Calu3 (cell line): ENCODE data around the gene R3HDM1. TPM values are rescaled to one million over a fixed set of nuclear protein-coding genes. Genes with fewer than 3 reads are reported as not detected.

ENCODE experiments used
- Bru-seq: library from RNA; stranded (reverse); fragments of 400-500 nt; gene quantifications from one replicate; lab custom pipeline; 2021; lab: Mats Ljungman, UMichigan
- BruChase-seq, 2 experiments: library from RNA; stranded (reverse); fragments of 400-500 nt; gene quantifications; one replicate each; lab custom pipeline; 2021; lab: Mats Ljungman, UMichigan
- BruUV-seq: library from RNA; stranded (reverse); fragments of 400-500 nt; replicated peaks from 2 replicates; lab custom pipeline; 2021; lab: Mats Ljungman, UMichigan
- CTCF ChIA-PET: fragments of 300-600 bp; sonication (Branson Sonifier 250); formaldehyde crosslinking; loops from one replicate; lab custom pipeline; 2022; ENCODE audit warnings: antibody characterized with exemption; lab: Charles Lee
- DNase-seq: peaks from one replicate; pipeline ENCODE4 v3.0.0; 2022
- H3K27ac Mint-ChIP-seq: one replicate; pipeline ENCODE4 v1.8.0; 2022; ENCODE audit warnings: mixed read lengths; ENCODE audit not compliant: unreplicated experiment
- H3K27me3 Mint-ChIP-seq: one replicate; pipeline ENCODE4 v1.8.0; 2022; ENCODE audit warnings: mixed read lengths; ENCODE audit not compliant: unreplicated experiment
- H3K36me3 Mint-ChIP-seq: one replicate; pipeline ENCODE4 v1.8.0; 2022; ENCODE audit warnings: mild to moderate bottlenecking, moderate library complexity, mixed read lengths; ENCODE audit not compliant: insufficient read depth, unreplicated experiment
- H3K4me1 Mint-ChIP-seq: one replicate; pipeline ENCODE4 v1.8.0; 2022; ENCODE audit warnings: mild to moderate bottlenecking, low read depth, mixed read lengths; ENCODE audit not compliant: unreplicated experiment
- H3K4me3 Mint-ChIP-seq: one replicate; pipeline ENCODE4 v1.8.0; 2022; ENCODE audit warnings: mild to moderate bottlenecking, low read depth, moderate library complexity, mixed read lengths; ENCODE audit not compliant: unreplicated experiment
- H3K9me3 Mint-ChIP-seq: one replicate; pipeline ENCODE4 v1.8.0; 2022; ENCODE audit warnings: low read depth, mixed read lengths; ENCODE audit not compliant: unreplicated experiment
- intact Hi-C: fragments of 100-400 bp; cut with micrococcal nuclease; formaldehyde crosslinking; loops from one replicate; pipeline ENCODE4 v1.10.0; 2022; ENCODE audit not compliant: unreplicated experiment
- long read RNA-seq: library from polyadenylated mRNA; stranded (forward); transcript quantifications from one replicate; pipeline ENCODE4 v2.0.0, GENCODE V29; 2022
- total RNA-seq: library from RNA; stranded (reverse); gene quantifications from 2 replicates; pipeline ENCODE4 v1.2.3, GENCODE V29; 2022
- TF ChIP-seq, protein P1 (sequence below): fragments of 200-600 bp; IDR thresholded peaks from one replicate; pipeline ENCODE4 v1.8.0; 2022; ENCODE audit warnings: antibody characterized with exemption; ENCODE audit not compliant: unreplicated experiment

Gene R3HDM1
- total RNA-seq (40.8 and 46.1 TPM in 2 replicates), Bru-seq, nascent RNA (percentile 83 among the genes with signal in this experiment), BruChase-seq, experiment 1, labeled RNA remaining after a 6-hour chase (percentile 72 among the genes with signal in this experiment), BruChase-seq, experiment 2, labeled RNA remaining after a 2-hour chase (percentile 74 among the genes with signal in this experiment)
- long read RNA-seq, partial matches to known transcripts: 6 of 14 reads
- long read RNA-seq, other reads (novel, unspliced or antisense): 8 of 14 reads

DNA sequence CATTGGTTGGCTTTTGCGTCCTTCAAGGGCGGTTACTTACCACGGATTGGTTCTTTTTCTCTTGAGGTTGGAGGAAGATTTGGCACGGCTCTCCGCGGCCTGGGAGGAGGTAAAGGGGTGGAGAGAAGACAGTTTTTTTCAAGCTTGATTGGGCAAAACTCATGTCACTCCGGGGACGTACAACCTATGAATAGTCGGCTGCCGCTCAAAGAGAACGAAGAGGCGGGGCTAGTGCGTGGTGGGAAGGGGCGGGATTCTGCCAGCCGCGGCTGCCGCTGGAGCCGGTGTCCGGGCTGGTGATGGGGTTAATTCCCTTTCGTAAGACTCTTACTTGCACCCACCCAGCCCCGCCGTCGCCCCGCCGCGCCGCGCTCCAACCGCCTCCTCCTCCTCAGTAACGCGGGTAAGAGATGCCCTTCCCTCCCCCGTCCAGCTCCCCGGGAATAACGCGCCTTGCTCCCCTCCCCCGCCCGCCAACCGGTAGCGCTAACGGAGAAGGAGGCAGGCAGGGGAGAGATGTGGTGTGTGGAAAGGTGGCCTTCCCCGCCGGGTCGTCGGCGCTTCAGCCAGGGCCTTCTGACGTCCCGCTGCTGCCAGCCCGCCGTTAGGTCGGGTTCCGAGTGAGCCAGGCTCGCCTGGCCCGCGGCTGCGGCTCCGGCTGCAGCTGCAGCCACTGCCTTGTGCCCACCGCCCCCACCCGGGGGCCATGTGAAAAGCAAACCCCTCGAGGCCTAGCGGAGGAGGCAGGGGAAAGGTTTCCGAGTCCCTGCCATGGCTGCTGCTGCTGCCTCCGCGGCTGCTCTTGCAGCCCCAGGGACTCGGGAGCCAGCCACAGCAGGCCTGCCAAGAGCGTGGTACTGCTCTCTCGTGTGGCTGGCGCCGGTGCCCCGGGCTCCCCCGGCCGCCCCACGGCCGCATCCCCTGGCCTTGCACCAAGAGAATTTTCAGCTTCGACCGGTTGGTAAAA is at the start of gene R3HDM1:
R3HDM1 (plus strand) TSS at position 254 of the 967 bp plus-strand sequence. CDS start 73,362 bp downstream, outside the sequence.
- BruUV-seq: no TSS peak
- H3K4me1 Mint-ChIP-seq: no peaks in the 10 kb centered on the region
- H3K4me3 Mint-ChIP-seq: no peak within 1 kb of the TSS
- peaks cover 5% of the 10 kb centered on the region for H3K36me3 Mint-ChIP-seq
- DNase-seq: peak; percentile 97
- no peaks in the 10 kb centered on the region for H3K9me3 Mint-ChIP-seq
- TF ChIP-seq, protein P1, sequence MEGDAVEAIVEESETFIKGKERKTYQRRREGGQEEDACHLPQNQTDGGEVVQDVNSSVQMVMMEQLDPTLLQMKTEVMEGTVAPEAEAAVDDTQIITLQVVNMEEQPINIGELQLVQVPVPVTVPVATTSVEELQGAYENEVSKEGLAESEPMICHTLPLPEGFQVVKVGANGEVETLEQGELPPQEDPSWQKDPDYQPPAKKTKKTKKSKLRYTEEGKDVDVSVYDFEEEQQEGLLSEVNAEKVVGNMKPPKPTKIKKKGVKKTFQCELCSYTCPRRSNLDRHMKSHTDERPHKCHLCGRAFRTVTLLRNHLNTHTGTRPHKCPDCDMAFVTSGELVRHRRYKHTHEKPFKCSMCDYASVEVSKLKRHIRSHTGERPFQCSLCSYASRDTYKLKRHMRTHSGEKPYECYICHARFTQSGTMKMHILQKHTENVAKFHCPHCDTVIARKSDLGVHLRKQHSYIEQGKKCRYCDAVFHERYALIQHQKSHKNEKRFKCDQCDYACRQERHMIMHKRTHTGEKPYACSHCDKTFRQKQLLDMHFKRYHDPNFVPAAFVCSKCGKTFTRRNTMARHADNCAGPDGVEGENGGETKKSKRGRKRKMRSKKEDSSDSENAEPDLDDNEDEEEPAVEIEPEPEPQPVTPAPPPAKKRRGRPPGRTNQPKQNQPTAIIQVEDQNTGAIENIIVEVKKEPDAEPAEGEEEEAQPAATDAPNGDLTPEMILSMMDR: no peak
- intact Hi-C loops: loop anchor here (2.0 kb wide), 1 partner anchor 57 kb away; no protein-coding TSS in a partner anchor
- no peaks in the 10 kb centered on the region for H3K27me3 Mint-ChIP-seq
- CTCF ChIA-PET: interaction anchor here (0.6 to 1.5 kb wide), 7 partner anchors 9 to 1749 kb away, joined by 3 to 9 read pairs (median 3); no protein-coding TSS in a partner anchor
- H3K27ac Mint-ChIP-seq: peak within 1 kb of the TSS; percentile 63

DNA sequence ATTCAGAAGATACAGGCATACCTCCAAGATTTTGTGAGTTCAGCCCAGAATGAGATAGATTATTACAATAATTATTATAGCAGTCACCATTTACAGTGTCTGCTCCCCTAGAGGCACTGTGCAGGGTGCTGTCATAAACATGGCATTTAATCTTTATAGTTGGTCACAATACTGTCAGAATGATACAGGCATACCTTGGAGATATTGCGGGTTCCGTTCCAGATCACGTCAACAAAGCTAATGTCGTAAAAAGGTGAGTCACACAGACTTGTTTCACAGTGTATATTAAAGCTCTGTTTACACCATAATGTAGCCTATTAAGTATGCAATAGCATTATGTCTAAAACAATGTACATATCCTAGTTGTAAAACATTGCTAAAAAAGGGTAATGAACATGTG is 45.8 kb upstream of the R3HDM1 start:
- H3K27ac Mint-ChIP-seq: no peak overlapping the region
- CTCF ChIA-PET: no interaction called here
- no peaks in the 10 kb centered on the region for H3K4me1 Mint-ChIP-seq
- H3K36me3 Mint-ChIP-seq: no peaks in the 10 kb centered on the region
- H3K9me3 Mint-ChIP-seq: peaks cover 4% of the 10 kb centered on the region
- no peaks in the 10 kb centered on the region for H3K27me3 Mint-ChIP-seq
- intact Hi-C loops: no loop called here
- TF ChIP-seq, protein P1: no peak
- H3K4me3 Mint-ChIP-seq: no peak overlapping the region
- no peak for DNase-seq
- no TSS peak for BruUV-seq

DNA sequence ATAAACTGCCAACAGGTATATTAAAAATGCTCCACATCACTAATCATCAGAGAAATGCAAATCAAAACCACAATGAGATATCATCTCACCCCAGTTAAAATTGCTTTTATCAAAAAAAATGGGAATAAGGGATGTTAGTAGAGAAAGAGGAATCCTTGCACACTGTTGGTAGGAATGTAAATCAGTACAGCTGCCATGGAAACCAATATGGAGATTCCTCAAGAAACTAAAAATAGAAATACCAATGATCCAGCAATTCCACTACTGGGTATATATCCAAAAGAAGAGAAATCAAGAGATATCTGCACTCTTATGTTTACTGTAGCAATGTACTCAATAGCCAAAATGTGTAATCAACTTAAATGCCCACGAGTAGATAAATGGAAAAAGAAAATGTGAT is 40.9 kb upstream of the R3HDM1 start:
- Mint-ChIP-seq H3K27me3 (no peaks in the 10 kb centered on the region), H3K36me3 (no peaks in the 10 kb centered on the region), H3K9me3 (no peaks in the 10 kb centered on the region), H3K4me3 (no peak overlapping the region), H3K4me1 (no peaks in the 10 kb centered on the region), H3K27ac (no peak overlapping the region)
- TF ChIP-seq, protein P1: no peak
- BruUV-seq: no TSS peak
- CTCF ChIA-PET: no interaction called here
- DNase-seq: no peak
- intact Hi-C loops: no loop called here

DNA sequence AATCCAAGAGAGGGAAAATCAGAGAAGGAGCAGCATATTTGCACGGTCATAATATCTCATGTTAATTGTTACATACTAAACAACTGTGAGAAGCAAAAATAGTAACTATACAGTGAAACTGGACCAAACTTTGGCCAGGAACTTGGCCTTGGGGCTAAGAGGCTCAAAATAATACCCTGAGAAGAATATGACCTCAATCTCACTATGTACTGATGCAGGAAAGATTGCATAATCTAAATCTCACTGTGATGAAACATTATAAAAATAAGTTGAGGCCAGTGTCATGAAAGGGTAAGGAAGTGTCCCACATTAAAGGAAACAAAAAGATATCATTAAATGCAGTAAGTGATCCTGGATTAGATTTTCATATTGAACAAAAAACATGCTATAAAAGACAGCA is 36.8 kb upstream of the R3HDM1 start:
- Mint-ChIP-seq H3K27me3 (no peaks in the 10 kb centered on the region), H3K4me3 (no peak overlapping the region), H3K27ac (no peak overlapping the region), H3K9me3 (peaks cover 5% of the 10 kb centered on the region), H3K36me3 (no peaks in the 10 kb centered on the region), H3K4me1 (no peaks in the 10 kb centered on the region)
- intact Hi-C loops: no loop called here
- CTCF ChIA-PET: no interaction called here
- TF ChIP-seq, protein P1: no peak
- no peak for DNase-seq
- BruUV-seq: no TSS peak
